Ascending aorta (tissue), 2 donors: ENCODE measurements around the gene TUBB4A. TPM values are rescaled to one million over a fixed set of nuclear protein-coding genes. Genes with fewer than 3 reads are reported as not detected.
"Not testable (repeated sequence)": the region's sequence is repeated elsewhere in the genome, so short reads cannot be mapped to it uniquely, and the experiment has no call there.

Experiments used
- DNase-seq, 2 donors: peaks; one replicate each; pipeline ENCODE4 v3.0.0-alpha.2; 2019; ENCODE audit warnings: low spot score in 2 of 2
- H3K27ac ChIP-seq, 2 donors: fragments of 200-600 bp; sonication (generic); one replicate each; pipeline ENCODE4 v1.5.1; 2016 to 2017; ENCODE audit warnings: mild to moderate bottlenecking in 1 of 2
- H3K27me3 ChIP-seq: fragments of 200-600 bp; sonication (generic); one replicate; pipeline ENCODE4 v1.5.1; 2017
- H3K36me3 ChIP-seq, 2 donors: fragments of 200-600 bp; sonication (generic); one replicate each; pipeline ENCODE4 v1.5.1; 2016
- H3K4me1 ChIP-seq, 2 donors: fragments of 200-600 bp; sonication (generic); one replicate each; pipeline ENCODE4 v1.5.1; 2016 to 2017; ENCODE audit warnings: mild to moderate bottlenecking in 1 of 2
- H3K4me3 ChIP-seq, 2 donors: fragments of 200-600 bp; sonication (generic); one replicate each; pipeline ENCODE4 v1.5.1; 2016 to 2017; ENCODE audit warnings: mild to moderate bottlenecking in 1 of 2
- H3K9me3 ChIP-seq, 2 donors: fragments of 200-600 bp; sonication (generic); one replicate each; pipeline ENCODE4 v1.5.1; 2016
- intact Hi-C: fragments of 100-400 bp; cut with DNase I; formaldehyde crosslinking; loops from one replicate; pipeline ENCODE4 v1.15.1; 2023
- total RNA-seq: library from RNA; depleted of rRNA; stranded (reverse); fragments of >200 nt; gene quantifications from one replicate; pipeline ENCODE4 v1.1.0, GENCODE V29; 2016
- TF ChIP-seq, protein P1 (sequence below), 3 experiments: fragments of 200-600 bp in 2 of 3; fragments of 450-650 bp in 1 of 3; sonication (generic) in 2 of 3; IDR thresholded peaks; one replicate each; pipeline ENCODE4 v1.5.1; 2016 to 2019; ENCODE audit warnings: antibody characterized with exemption in 3 of 3, mild to moderate bottlenecking in 1 of 3, moderate library complexity in 1 of 3

Gene TUBB4A
- total RNA-seq, 1 donor from 2014 or later = 0.75 TPM

- H3K9me3 ChIP-seq = no peaks in the 10 kb centered on the region
- no peak overlapping the region for H3K27ac ChIP-seq
- no peaks in the 10 kb centered on the region for H3K27me3 ChIP-seq
- intact Hi-C loops = no loop called here
- DNase-seq = no peak
- H3K36me3 ChIP-seq = no peaks in the 10 kb centered on the region
- TF ChIP-seq, protein P1, sequence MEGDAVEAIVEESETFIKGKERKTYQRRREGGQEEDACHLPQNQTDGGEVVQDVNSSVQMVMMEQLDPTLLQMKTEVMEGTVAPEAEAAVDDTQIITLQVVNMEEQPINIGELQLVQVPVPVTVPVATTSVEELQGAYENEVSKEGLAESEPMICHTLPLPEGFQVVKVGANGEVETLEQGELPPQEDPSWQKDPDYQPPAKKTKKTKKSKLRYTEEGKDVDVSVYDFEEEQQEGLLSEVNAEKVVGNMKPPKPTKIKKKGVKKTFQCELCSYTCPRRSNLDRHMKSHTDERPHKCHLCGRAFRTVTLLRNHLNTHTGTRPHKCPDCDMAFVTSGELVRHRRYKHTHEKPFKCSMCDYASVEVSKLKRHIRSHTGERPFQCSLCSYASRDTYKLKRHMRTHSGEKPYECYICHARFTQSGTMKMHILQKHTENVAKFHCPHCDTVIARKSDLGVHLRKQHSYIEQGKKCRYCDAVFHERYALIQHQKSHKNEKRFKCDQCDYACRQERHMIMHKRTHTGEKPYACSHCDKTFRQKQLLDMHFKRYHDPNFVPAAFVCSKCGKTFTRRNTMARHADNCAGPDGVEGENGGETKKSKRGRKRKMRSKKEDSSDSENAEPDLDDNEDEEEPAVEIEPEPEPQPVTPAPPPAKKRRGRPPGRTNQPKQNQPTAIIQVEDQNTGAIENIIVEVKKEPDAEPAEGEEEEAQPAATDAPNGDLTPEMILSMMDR (IDR thresholded peaks at IDR 0.05) = no peak
- H3K4me1 ChIP-seq = peaks cover 0 to 4% of the 10 kb centered on the region in 2 donors
- no peak overlapping the region for H3K4me3 ChIP-seq
Observed at GRCh38 chr19:6514089-6514488, 12.0 kb upstream of the TUBB4A start.

DNA sequence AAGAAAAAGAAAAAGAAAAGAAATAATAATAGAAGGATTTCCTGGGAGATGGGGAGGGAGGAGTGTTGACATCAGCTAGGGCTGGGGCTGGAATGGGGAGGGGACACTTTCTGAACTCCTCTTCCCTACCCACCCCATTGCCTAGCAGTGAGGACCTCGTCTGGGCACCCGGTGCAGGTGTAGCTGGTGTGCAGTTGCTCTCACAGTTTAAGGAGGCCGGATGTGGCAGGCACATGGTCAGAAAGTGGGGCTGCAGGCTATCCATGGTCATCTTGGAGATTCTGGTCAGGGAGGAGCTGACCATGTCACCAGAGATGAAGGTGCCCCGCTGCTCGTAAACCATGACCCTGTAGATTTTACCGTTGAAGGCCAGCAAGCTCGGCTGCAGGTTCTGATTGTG, 8.5 kb upstream of the TUBB4A start:
- intact Hi-C loops = no loop called here
- TF ChIP-seq, protein P1 (IDR thresholded peaks at IDR 0.05) = no peak

GRCh38 chr19:6509118-6509971, 7.2 kb upstream of the TUBB4A start:
- H3K36me3 ChIP-seq = no peaks in the 10 kb centered on the region
- DNase-seq = no peak
- H3K4me3 ChIP-seq = no peak overlapping the region
- TF ChIP-seq, protein P1 (IDR thresholded peaks at IDR 0.05) = no peak
- H3K27ac ChIP-seq = no peak overlapping the region
- intact Hi-C loops = no loop called here
- no peaks in the 10 kb centered on the region for H3K27me3 ChIP-seq
- no peaks in the 10 kb centered on the region for H3K9me3 ChIP-seq
- no peaks in the 10 kb centered on the region for H3K4me1 ChIP-seq

More for the DNA sequence above, 8.5 kb upstream of the TUBB4A start:
- no peak overlapping the region for H3K27ac ChIP-seq
- H3K4me1 ChIP-seq = no peaks in the 10 kb centered on the region
- no peaks in the 10 kb centered on the region for H3K36me3 ChIP-seq
- no peak overlapping the region for H3K4me3 ChIP-seq
- DNase-seq = no peak
- no peaks in the 10 kb centered on the region for H3K27me3 ChIP-seq
- H3K9me3 ChIP-seq = no peaks in the 10 kb centered on the region

DNA sequence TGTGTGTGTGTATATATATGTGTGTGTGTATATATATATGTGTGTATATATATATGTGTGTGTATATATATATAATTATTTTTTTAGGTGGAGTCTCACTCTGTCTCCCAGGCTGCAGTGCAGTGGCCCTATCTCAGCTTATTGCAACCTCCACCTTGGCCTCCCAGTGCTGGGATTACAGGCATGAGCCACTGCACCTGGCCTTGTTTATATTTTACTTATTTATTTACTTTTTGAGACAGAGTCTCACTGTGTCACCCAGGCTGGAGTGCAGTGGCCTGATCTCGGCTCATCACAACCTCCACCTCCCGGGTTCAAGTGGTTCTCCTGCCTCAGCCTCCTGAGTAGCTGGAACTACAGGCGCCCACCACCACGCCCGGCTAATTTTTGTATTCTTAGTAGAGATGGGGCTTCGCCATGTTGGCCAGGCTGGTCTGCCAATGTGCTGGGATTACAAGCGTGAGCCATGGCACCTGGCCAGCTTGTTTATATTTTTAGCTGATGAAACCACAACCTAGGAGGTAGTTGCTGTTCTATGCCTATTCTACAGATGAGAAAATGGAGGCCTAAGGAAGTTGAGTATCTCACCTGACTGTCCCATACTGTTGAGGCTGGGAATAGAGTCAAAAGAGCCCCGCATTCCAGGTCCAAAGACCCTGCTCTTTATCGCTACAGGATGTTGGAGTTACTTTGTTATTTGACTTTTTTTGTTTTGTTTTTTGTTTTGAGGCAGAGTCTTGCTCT, 6.1 kb upstream of the TUBB4A start:
- DNase-seq, intact Hi-C loops, H3K4me3 ChIP-seq, H3K36me3 ChIP-seq, H3K27ac ChIP-seq, H3K9me3 ChIP-seq, H3K4me1 ChIP-seq, H3K27me3 ChIP-seq: not testable (repeated sequence)

DNA sequence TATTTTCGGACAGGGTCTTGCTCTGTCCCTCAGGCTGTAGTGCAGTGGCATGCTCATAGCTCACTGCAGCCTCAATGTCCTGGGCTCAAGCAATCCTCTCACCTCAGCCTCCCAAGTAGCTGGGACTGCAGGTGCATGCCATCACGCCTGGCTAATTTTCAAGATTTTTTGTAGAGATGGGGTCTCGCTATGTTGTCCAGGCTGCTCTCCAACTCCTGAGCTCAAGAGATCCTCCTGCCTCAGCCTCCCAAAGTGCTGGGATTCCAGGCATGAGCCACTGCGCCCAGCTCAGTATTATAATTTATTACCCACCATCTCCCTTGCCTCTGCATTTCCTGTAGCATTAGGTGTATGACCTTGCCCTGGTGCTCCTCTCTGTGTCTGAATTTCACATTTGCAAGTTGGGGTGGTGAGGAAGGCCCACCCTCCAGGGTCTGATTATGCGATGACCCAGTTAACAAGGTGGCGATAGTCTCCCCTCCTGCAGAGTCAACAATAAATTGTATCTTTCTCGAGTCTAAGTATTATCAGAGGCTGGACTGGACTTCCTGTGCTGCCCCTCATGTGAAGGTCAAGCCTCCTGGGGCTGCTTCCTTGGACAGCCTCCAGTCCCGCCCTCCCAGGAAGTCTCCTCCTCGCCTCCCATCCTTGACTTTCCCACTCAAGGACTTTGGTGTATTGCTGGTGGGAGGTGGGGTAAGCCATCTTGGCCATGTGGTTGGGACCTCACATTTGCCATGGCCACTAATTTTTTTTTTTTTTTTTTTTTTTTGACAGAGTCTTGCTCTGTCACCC, 1.5 kb upstream of the TUBB4A start:
- no peak overlapping the region for H3K27ac ChIP-seq
- TF ChIP-seq, protein P1 (IDR thresholded peaks at IDR 0.05) = no peak
- intact Hi-C loops = no loop called here
- peaks cover 0 to 5% of the 10 kb centered on the region in 2 donors for H3K4me1 ChIP-seq
- no peaks in the 10 kb centered on the region for H3K9me3 ChIP-seq
- peaks cover 15% of the 10 kb centered on the region for H3K27me3 ChIP-seq
- no peak overlapping the region for H3K4me3 ChIP-seq
- no peaks in the 10 kb centered on the region for H3K36me3 ChIP-seq
- no peak for DNase-seq
